SU-DHL-6 (cell line): ENCODE data around the gene HHIP.

ENCODE experiments used
- H2AFZ ChIP-seq: fragments of 200-600 bp; sonication (generic); 2 replicates; pipeline ENCODE4 v1.6.1; 2014; ENCODE audit warnings: low read depth, mild to moderate bottlenecking, moderate library complexity, mixed read lengths, antibody characterized with exemption, low read length; ENCODE audit not compliant: severe bottlenecking
- H3F3A ChIP-seq: fragments of 200-600 bp; shearing (Covaris generic); 2 replicates; pipeline ENCODE4 v1.6.0; 2016; ENCODE audit warnings: antibody characterized with exemption, mild to moderate bottlenecking; ENCODE audit not compliant: insufficient read depth
- H3K27ac ChIP-seq: fragments of 200-600 bp; sonication (generic); 2 replicates; pipeline ENCODE4 v1.5.1; 2016; ENCODE audit warnings: low read depth, mild to moderate bottlenecking, low read length, moderate library complexity, mixed read lengths
- H3K27me3 ChIP-seq: fragments of 200-600 bp; sonication (generic), shearing (Covaris generic); 2 replicates; pipeline ENCODE4 v1.6.0; 2014; ENCODE audit warnings: mild to moderate bottlenecking, low read length
- H3K36me3 ChIP-seq: fragments of 200-600 bp; sonication (generic); 2 replicates; pipeline ENCODE4 v1.6.1; 2014; ENCODE audit warnings: mild to moderate bottlenecking, low read length, mixed read lengths
- H3K4me2 ChIP-seq: fragments of 300-600, 200-600 bp; shearing (Covaris generic), sonication (generic); 2 replicates; pipeline ENCODE4 v1.6.0; 2014; ENCODE audit warnings: low read length, low read depth, mild to moderate bottlenecking; ENCODE audit not compliant: poor library complexity, severe bottlenecking
- H3K4me3 ChIP-seq: fragments of 200-600 bp; sonication (generic); 2 replicates; pipeline ENCODE4 v1.5.1; 2014; ENCODE audit warnings: antibody characterized with exemption, low read length, mild to moderate bottlenecking, mixed read lengths; ENCODE audit not compliant: insufficient read depth, poor library complexity, severe bottlenecking
- H3K79me2 ChIP-seq: fragments of 200-600 bp; sonication (generic); 2 replicates; pipeline ENCODE4 v1.6.1; 2014; ENCODE audit warnings: mild to moderate bottlenecking, low read length, moderate library complexity; ENCODE audit not compliant: insufficient read depth
- H3K9ac ChIP-seq: fragments of 200-600 bp; sonication (generic); 2 replicates; pipeline ENCODE4 v1.7.0; 2014; ENCODE audit warnings: mild to moderate bottlenecking, low read length
- H3K9me2 ChIP-seq: fragments of 200-600 bp; sonication (generic); replicated peaks from 2 replicates; pipeline ENCODE4 v1.6.1; 2014; ENCODE audit warnings: low read length; ENCODE audit not compliant: insufficient read depth
- H3K9me3 ChIP-seq: fragments of 200-600 bp; sonication (generic); 2 replicates; pipeline ENCODE4 v1.6.1; 2014; ENCODE audit warnings: low read length, mixed read lengths; ENCODE audit not compliant: insufficient read depth
- H4K20me1 ChIP-seq: fragments of 200-600 bp; sonication (generic); 2 replicates; pipeline ENCODE4 v1.6.1; 2014; ENCODE audit warnings: low read depth, mild to moderate bottlenecking, antibody characterized with exemption, low read length, moderate library complexity, mixed read lengths
- CTCF ChIP-seq: fragments of 200-600 bp; sonication (generic); IDR thresholded peaks from one replicate; pipeline ENCODE4 v1.5.1; 2017; ENCODE audit warnings: antibody characterized with exemption, mild to moderate bottlenecking, low read length, moderate library complexity; ENCODE audit not compliant: insufficient read depth, poor library complexity, severe bottlenecking
- EZH2phosphoT487 ChIP-seq: fragments of 200-600 bp; sonication (generic), shearing (Covaris generic); conservative IDR thresholded peaks from 2 replicates; pipeline ENCODE4 v1.6.1; 2018; ENCODE audit warnings: mild to moderate bottlenecking, antibody characterized with exemption, low read length, moderate library complexity, mixed read lengths

HHIP gene

GRCh38 chr4:144712775-144713174, 66.8 kb downstream of the HHIP start:
- Histone ChIP-seq H3K27ac (no peak overlapping the region), H2AFZ (no peak overlapping the region), H3K36me3 (no peaks in the 10 kb centered on the region), H3K9me2 (no peaks in the 10 kb centered on the region), H3K27me3 (no peaks in the 10 kb centered on the region), H4K20me1 (no peaks in the 10 kb centered on the region), H3K4me3 (no peak overlapping the region), H3K9me3 (no peaks in the 10 kb centered on the region), H3K9ac (no peak overlapping the region), H3K79me2 (no peaks in the 10 kb centered on the region), H3K4me2 (no peak overlapping the region), H3F3A (no peaks in the 10 kb centered on the region)
- TF ChIP-seq CTCF (no peak), EZH2phosphoT487 (no peak)

- no peaks in the 10 kb centered on the region for H3K27me3 ChIP-seq
- no peaks in the 10 kb centered on the region for H3K9me2 ChIP-seq
- no peaks in the 10 kb centered on the region for H3K79me2 ChIP-seq
- H3K9ac ChIP-seq = no peak overlapping the region
- TF ChIP-seq EZH2phosphoT487 = no peak
- no peak for TF ChIP-seq CTCF
- no peak overlapping the region for H3K4me3 ChIP-seq
- H3K9me3 ChIP-seq = no peaks in the 10 kb centered on the region
- no peaks in the 10 kb centered on the region for H4K20me1 ChIP-seq
- no peak overlapping the region for H3K4me2 ChIP-seq
- no peak overlapping the region for H3K27ac ChIP-seq
- H2AFZ ChIP-seq = no peak overlapping the region
- no peaks in the 10 kb centered on the region for H3F3A ChIP-seq
- H3K36me3 ChIP-seq = no peaks in the 10 kb centered on the region
These were observed 68.2 kb downstream of the HHIP start for GRCh38 chr4:144714166-144714565.

GRCh38 chr4:144715230-144715629, 69.3 kb downstream of the HHIP start:
- no peak overlapping the region for H3K4me3 ChIP-seq
- H3K9ac ChIP-seq = no peak overlapping the region
- H3K9me2 ChIP-seq = no peaks in the 10 kb centered on the region
- H3K27ac ChIP-seq = no peak overlapping the region
- H2AFZ ChIP-seq = no peak overlapping the region
- no peaks in the 10 kb centered on the region for H3K27me3 ChIP-seq
- no peak overlapping the region for H3K4me2 ChIP-seq
- TF ChIP-seq CTCF (no peak), EZH2phosphoT487 (no peak)
- no peaks in the 10 kb centered on the region for H3K36me3 ChIP-seq
- H3K9me3 ChIP-seq = no peaks in the 10 kb centered on the region
- no peaks in the 10 kb centered on the region for H3F3A ChIP-seq
- H3K79me2 ChIP-seq = no peaks in the 10 kb centered on the region
- no peaks in the 10 kb centered on the region for H4K20me1 ChIP-seq

GRCh38 chr4:144716778-144717177, 70.8 kb downstream of the HHIP start:
- no peaks in the 10 kb centered on the region for H3K36me3 ChIP-seq
- H3K27ac ChIP-seq = no peak overlapping the region
- no peak overlapping the region for H2AFZ ChIP-seq
- H3K4me3 ChIP-seq = no peak overlapping the region
- H3K4me2 ChIP-seq = no peak overlapping the region
- H3K9ac ChIP-seq = no peak overlapping the region
- no peaks in the 10 kb centered on the region for H4K20me1 ChIP-seq
- H3K79me2 ChIP-seq = no peaks in the 10 kb centered on the region
- TF ChIP-seq CTCF (no peak), EZH2phosphoT487 (no peak)
- no peaks in the 10 kb centered on the region for H3K9me3 ChIP-seq
- H3K27me3 ChIP-seq = no peaks in the 10 kb centered on the region
- no peaks in the 10 kb centered on the region for H3K9me2 ChIP-seq
- H3F3A ChIP-seq = no peaks in the 10 kb centered on the region
